Raji (cell line): ENCODE measurements around the gene HP1BP3.

ENCODE experiments used
- POLR2A ChIP-seq: IDR thresholded peaks from 2 replicates; pipeline ENCODE4 v1.6.1; 2011; ENCODE audit warnings: low read depth, low read length, control low read depth; ENCODE audit not compliant: insufficient read depth

HP1BP3 gene

DNA sequence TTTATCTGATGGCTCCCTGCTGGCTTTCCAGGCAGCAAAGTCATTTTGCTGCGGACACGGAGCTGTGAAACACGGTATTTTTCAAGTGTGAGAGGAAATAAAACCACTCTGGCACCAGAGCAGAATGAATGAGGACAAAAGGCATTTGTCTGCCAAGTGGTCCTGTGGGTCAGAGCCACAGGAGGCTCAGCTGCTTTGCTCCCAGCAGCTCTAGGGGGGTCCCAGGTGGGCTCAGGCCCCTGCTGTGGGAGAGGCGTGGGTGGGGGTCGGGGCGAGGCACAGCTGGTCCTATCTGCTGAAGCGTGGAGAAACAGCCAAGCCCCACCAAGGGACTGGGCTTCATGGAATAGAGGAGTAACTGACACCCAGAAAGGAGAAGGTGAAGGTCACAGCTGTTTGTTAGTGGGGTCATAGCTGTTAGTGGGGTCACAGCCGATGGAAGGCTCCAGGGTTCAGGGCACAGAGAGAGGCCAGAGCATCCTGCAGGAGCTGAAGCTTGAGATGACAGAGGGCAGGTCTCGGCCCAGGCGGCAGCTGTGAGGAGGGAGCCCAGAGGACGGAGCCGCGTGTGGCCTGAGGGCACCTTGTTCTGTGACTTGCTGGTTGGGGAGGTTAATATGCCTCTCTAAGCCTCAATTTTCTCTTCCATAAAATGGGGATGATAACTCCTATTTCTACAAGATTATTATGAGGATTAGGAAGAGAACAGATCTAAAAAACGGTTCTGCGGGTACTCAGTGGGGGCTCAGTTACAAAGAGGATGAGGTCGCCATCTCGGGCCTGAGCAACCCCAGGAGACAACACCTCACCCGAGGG is 76.4 kb downstream of the HP1BP3 start:
- TF ChIP-seq POLR2A: no peak

DNA sequence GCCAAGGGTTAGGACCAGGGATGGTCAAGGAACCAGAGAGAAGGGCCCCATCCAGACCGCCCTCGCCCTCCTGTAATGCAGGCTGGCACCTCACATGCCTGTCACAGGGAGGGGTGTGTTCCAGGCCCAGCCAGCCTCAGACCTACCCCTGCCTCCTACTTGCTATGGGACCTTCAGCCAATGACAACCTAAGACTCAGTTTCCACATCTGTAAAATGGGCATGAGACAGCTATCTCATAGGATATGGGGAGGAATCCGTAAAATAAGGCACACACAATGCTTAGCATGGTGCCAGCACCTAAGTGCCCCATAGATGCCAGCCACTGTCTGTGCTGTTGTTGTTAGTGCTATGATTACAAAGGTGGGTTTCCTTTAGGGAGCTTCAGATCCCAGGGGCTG is 77.2 kb downstream of the HP1BP3 start:
- no peak for TF ChIP-seq POLR2A

DNA sequence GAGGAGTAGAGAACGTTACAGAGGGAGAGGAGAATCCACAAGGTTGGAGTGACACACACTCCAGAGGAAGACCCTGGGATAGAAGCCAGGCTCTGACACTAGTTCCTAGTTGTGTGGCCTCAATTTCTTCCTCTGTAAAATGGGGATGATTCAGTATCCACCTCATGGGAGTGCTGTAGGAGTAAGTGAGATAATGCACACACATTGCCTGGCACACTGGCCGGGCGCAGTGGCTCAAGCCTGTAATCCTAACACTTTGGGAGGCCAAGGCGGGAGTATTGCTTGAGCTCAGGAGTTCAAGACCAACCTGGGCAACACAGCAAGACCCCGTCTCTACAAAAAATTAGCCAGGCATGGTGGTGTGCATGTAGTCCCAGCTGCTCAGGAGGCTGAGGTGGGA is 78.2 kb downstream of the HP1BP3 start:
- no peak for TF ChIP-seq POLR2A

DNA sequence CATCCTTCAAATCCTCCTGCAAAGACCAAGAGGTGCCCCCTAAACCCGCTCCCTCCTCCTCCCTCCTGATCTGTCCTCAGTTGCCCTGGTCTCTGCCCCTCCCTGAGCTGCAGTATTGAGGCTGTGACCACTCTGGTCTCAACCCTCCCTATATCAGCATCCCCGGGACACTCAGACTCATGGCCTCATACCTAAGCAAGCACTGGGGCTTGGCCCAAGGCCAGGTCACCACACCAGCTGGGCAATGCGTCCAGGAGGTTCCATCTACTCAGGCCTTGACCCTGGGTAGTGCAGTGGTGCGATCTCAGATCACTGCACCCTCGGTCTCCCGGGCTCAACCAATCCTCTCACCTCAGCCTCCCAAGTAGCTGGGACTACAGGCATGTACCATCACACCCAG is 79.0 kb downstream of the HP1BP3 start:
- TF ChIP-seq POLR2A: no peak

DNA sequence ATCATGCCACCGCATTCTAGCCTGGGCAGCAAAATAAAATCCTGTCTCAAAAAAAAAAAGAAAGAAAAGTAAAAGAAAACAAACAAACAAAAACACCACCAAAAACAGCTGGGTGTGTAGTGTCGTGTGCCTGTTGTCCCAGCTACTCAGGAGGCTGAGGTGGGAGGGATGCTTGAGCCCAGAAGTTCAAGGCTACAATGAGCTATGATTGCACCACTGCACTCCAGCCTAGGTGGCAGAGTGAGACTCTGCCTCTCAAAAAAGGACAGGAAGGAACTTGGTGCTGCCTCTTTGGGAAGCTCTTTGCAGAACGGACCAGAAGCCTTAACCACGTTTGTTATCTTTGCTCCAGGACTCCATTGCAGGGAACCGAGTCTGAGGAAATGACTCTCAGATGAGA is 80.3 kb downstream of the HP1BP3 start:
- TF ChIP-seq POLR2A: no peak

DNA sequence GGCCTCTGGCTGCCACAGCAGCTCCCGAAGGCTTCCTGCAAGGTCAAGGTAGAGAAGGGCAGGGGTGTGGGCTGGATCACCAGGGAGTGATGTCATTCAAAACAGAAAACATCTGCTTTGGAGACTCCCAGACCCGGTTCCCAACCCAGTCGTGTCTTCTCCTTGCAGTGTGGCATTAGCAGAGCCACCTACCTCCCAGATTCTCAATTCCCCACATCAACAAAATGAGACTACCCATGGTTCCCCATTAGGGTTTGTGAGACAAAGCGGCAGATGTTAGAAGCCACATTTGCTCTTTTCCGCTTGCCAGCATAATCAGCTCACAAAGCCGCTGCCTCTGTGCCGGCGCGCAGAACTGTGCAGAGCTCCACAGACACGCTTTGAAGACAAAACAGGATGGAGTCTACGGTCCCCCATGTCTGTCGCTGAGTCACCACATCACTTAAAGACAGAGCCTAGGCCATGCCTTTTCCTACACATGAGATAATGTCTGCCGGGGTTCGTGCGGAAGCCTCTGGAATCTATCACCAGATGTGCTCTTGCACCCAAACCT is 81.8 kb downstream of the HP1BP3 start:
- TF ChIP-seq POLR2A: no peak

DNA sequence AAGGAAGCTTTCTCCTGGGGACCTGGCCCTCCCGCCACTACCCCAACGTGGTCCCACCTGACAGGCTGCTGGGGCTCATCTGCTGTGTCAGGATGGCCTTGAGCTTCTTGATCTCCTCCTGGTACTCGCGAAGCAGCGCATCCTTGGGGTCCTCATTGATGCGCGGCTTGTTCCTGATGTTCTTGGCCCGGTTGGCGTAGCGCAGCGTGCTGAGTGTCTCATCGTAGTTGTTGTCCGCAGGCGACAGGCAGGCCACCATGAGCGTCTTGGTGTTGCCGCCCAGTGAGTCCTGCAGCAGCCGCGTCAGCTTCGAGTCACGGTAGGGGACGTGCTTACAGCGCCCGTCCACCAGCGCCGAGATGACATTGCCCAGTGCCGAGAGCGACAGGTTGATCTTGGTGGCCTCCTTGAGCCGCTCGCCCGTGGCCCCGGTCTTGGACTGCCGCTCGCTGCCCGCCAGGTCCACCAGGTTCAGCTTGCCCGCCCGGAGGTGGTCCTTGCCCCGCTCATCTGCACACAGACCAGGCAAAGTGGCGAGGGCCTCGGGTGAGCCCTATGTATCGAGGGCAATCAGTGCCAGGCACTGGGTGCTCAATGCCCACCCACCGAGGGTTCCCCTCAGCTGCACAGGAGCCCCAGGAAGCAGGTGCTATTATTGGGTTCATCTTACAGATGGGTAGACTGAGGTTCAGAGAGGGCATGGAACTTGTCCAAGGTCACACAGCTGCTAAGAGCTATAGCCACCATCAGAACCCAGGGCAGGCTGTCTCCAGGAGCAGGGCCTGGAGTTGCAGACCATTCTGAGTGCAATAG is 82.5 kb downstream of the HP1BP3 start:
- no peak for TF ChIP-seq POLR2A

DNA sequence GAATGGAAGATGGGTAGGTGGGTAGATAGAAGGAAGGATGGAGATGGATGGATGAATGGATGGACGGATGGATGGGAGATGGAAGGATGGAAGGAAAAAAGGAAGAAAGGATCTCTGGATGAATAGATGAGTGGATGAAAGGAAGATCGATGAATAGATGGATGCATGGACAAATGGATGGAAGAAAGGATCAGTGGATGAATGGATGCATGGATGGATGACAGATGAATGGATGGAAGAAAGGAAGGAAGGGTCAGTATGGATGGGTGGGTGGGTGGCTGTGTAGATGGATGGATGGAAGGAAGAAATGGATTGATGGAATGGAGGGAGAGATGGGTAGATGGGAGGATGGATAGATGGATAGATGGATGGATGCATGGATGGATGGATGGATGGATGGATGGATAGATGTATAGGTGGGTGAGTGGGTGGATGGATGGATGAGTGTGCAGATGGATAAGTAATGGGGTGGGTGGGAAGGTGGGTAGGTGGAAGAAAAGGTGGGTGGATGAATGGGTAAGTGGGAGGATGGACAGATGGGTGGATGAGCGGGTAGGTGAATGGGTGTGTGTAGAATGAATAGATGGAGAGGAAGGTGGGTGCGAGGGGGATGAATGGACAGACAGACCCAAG is 83.9 kb downstream of the HP1BP3 start:
- TF ChIP-seq POLR2A: no peak

DNA sequence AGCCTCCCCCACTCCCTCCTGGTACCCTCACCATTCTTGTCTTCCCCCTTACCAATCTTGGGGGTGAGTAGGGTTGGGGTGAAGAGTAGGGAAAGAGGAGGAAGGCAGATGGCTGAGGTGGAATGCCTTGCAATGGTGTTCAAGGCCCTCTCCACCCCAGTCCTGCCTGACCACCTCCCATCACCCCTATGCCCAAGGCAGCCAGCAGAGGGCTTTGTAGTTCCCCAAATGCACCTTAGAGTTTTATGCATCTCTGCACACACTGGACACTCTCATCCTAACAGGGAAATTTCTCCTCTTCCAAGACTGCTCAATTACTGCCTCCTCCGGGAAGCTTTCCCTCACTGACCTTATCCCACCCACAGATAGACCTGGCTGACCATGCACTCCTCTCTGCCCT is 84.7 kb downstream of the HP1BP3 start:
- no peak for TF ChIP-seq POLR2A

DNA sequence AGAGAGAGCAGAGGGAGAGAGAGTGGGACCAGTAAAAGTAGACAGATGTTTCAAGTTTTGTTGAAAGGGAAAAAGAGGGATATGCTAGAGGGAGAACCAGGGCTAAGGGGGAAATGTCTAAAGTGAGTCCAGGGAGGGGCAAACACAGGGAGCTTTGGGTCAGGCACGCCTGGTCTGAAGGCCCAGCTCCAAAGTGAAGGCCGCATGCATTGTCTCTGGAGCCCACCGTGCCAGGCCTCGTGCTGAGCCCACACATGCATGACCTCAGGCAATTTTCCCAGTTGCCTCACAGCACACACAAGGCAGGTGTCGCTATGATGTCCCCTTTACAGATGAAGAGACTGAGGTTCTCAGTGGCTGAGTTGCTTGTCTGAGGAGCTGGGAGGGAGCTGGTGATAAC is 85.3 kb downstream of the HP1BP3 start:
- no peak for TF ChIP-seq POLR2A

DNA sequence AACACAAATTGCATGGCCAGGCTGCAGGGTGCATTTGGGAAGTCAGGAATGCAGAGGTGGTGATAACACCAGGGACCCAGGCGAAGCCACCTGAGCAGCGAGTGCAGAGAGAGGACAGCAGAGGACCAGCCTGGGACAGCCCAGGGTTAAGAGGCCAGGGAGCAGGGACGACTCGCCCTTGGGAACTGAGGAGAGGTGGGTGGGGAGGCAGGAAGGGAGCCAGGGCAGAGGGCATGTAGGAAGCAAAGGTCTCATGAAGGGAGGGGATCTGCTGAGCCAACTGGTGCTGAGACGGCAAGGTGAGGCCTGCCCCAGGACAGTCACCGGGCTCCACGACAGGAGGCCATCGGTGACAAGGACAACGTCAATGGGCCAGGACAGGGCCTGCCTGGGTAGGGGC is 85.7 kb downstream of the HP1BP3 start:
- no peak for TF ChIP-seq POLR2A

DNA sequence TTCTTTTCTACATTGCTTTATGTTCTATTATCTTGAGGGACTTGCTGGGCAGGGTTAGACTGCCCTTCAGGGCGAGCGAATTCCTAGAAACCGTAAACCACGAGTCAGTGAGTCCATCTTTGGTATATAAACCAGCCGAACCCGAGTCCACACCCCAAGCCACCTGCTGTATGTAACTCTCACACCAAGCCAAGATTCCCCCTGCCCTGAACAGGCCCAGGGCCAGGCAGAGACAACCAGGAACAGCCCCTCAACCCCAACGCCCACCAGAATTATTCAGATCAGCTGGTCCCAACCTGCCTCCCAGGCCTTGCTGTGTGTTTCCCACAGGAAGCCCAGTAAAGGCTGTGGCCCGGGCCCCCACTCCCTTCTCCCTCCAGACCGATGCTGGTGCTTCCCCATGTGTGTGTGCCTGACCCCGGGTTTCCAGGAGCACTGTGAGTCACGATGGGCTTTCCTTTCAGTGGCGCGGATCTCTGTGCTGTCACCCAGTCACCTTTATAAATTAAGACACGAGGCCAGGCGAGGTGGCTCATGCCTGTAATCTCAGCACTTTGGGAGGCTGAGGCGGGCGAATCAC is 86.4 kb downstream of the HP1BP3 start:
- no peak for TF ChIP-seq POLR2A

DNA sequence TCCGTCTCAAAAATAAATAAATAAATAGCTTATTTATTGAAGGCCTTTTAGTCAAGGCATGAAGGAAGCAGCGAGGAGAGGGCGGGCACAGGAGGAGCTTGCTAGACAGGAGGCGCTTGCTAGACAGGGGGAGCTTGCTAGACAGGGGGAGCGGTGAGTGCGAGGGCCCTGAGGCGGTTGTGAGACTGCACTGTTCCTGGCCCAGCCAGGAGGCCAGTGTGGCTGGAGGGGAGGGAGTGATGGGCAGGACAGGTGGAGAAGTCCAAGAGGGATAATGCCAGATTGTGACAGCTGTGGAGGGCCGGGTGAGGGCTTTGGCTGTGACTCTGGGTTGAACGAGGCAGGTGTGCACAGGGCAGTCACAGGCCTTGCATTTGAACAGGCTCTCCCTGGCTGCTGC is 87.5 kb downstream of the HP1BP3 start:
- TF ChIP-seq POLR2A: no peak

DNA sequence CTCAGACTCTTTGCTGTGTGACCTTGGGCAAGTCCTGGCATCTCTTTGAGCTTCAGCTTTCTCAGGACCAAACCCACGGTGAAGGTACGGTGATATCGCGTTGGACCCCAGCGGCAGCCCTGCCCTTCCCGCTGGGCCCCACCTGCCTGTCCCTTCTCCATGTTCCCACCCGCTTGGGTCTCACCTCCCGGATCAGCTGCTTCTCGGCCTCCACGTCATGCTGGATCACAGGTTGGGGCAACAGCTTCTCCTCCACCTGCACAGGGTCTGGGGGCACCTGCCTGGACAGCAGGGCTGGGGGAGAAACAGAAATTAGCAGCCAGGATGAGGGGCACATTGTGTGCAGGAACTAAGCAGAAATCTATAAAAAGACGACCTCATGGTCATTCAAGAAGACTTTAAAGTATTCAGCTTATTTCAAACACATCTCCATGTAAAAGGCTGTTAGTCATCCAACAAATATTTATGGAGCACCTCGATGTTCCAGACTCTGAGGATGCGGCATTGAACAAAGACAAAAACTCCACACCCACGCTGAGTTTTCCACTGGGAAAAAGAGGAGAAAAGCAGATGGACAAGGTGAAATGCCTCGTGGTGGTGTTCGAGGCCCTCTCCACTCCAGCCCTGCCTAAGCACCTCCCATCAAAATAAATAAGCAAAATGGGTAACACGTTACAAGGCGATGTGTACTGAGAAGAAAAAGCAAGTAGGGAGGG is 88.8 kb downstream of the HP1BP3 start:
- no peak for TF ChIP-seq POLR2A

DNA sequence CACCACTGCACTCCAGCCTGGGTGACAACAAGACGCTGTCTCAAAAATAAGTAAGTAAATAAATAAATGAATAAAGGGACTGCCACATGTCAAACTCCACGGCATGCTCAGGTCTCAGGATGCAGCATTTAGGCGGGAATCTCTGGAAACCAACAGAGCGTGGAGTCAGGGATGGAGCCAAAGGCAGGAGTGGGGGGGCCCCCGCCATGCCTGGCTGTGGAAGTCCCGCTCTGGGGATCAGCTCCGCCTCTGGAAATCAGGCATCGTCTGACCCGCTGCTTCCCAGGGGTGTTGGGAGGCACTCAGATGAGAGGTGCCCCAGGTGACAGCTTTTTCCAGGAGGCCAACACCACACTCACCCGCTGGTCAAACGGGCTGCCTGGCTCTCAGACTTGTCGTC is 89.5 kb downstream of the HP1BP3 start:
- no peak for TF ChIP-seq POLR2A
